ENCODE measurements around the gene TEC.
"Not testable (repeated sequence)": the region's sequence is repeated elsewhere in the genome, so short reads cannot be mapped to it uniquely, and the experiment has no call there.

Gene TEC

GRCh38 chr4:48268956-48269860 lies at the start of gene TEC:
TEC (minus strand) TSS chr4:48269838; CDS start chr4:48228614, 41,224 bp downstream.
- peak; percentile 99 for DNase-seq (ENCODE audit: low spot score)

GRCh38 chr4:48315728-48316630 lies 46.3 kb upstream of the TEC start:
- DNase-seq (ENCODE audit: low spot score), result peak; percentile 70

- DNase-seq (ENCODE audit: low spot score), result not testable (repeated sequence)
Measured at GRCh38 chr4:48314746-48315145, 45.1 kb upstream of the TEC start.

GRCh38 chr4:48311896-48312295 lies 42.3 kb upstream of the TEC start:
- no peak for DNase-seq (ENCODE audit: low spot score)

GRCh38 chr4:48308901-48309300 lies 39.3 kb upstream of the TEC start:
- DNase-seq (ENCODE audit: low spot score), result no peak

GRCh38 chr4:48307528-48307927 lies 37.9 kb upstream of the TEC start:
- DNase-seq (ENCODE audit: low spot score), result no peak

- DNase-seq (ENCODE audit: low spot score), result no peak
Measured at GRCh38 chr4:48305508-48305907, 35.9 kb upstream of the TEC start.

GRCh38 chr4:48300004-48300403 lies 30.4 kb upstream of the TEC start:
- no peak for DNase-seq (ENCODE audit: low spot score)

- DNase-seq (ENCODE audit: low spot score), result no peak
Measured at GRCh38 chr4:48299560-48299959, 29.9 kb upstream of the TEC start.

- DNase-seq (ENCODE audit: low spot score), result no peak
Measured at GRCh38 chr4:48297256-48297846, 27.7 kb upstream of the TEC start.

- DNase-seq (ENCODE audit: low spot score), result no peak
Measured at GRCh38 chr4:48296365-48296764, 26.7 kb upstream of the TEC start.

GRCh38 chr4:48295116-48295515 lies 25.5 kb upstream of the TEC start:
- DNase-seq (ENCODE audit: low spot score), result no peak

- not testable (repeated sequence) for DNase-seq (ENCODE audit: low spot score)
Measured at GRCh38 chr4:48292218-48292790, 22.7 kb upstream of the TEC start.

GRCh38 chr4:48290146-48290772 lies 20.6 kb upstream of the TEC start:
- peak; percentile 62 for DNase-seq (ENCODE audit: low spot score)

- not testable (repeated sequence) for DNase-seq (ENCODE audit: low spot score)
Measured at GRCh38 chr4:48286060-48286459, 16.4 kb upstream of the TEC start.

GRCh38 chr4:48285640-48286039 lies 16.0 kb upstream of the TEC start:
- DNase-seq (ENCODE audit: low spot score), result not testable (repeated sequence)

GRCh38 chr4:48275686-48276085 lies 6.0 kb upstream of the TEC start:
- no peak for DNase-seq (ENCODE audit: low spot score)

GRCh38 chr4:48275247-48275646 lies 5.6 kb upstream of the TEC start:
- peak; percentile 25 for DNase-seq (ENCODE audit: low spot score)

GRCh38 chr4:48271626-48272025 lies 2.0 kb upstream of the TEC start:
- no peak for DNase-seq (ENCODE audit: low spot score)

- no peak for DNase-seq (ENCODE audit: low spot score)
Measured at GRCh38 chr4:48270951-48271473, 1.4 kb upstream of the TEC start.

GRCh38 chr4:48270523-48270897 lies 872 bp upstream of the TEC start:
- DNase-seq (ENCODE audit: low spot score), result no peak
